ENCODE data around the gene GLG1.

DNA sequence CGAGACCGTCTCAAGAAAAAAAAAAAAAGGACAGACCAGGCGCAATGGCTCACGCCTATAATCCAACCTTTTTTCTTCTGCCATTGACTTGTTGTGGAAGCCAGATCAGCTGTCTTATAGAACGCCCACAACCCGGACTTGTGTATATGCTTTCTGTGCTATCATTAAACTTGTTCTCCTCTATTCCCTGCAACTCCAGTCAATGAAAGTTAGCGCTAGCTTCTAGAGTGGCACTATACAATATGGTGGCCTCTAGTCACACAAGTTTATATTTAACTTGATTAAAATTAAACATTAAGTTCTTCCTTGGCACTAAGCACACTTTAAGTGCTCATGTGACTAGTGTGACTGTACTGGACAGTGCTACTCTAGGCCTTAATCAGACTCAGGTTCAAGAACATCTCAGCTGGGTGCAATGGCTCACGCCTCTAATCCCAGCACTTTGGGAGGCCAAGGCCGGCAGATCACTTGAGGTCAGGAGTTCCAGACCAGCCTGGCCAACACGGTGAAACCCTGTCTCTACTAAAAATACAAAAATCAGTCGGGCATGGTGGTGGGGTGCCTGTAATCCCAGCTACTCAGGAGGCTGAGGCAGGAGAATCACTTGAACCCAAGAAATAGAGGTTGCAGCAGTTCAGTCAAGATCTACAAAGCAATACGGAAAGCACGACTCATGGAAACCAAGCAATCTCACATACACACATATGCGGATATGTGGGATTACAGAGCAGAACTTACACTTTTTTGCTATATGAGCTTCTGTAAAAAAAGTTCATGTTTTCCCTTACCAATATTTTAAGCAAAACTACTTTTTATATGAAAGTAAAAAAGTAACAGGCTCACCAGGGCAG lies 18.8 kb upstream of the GLG1 start:
- TF ChIP-seq, protein P1, sequence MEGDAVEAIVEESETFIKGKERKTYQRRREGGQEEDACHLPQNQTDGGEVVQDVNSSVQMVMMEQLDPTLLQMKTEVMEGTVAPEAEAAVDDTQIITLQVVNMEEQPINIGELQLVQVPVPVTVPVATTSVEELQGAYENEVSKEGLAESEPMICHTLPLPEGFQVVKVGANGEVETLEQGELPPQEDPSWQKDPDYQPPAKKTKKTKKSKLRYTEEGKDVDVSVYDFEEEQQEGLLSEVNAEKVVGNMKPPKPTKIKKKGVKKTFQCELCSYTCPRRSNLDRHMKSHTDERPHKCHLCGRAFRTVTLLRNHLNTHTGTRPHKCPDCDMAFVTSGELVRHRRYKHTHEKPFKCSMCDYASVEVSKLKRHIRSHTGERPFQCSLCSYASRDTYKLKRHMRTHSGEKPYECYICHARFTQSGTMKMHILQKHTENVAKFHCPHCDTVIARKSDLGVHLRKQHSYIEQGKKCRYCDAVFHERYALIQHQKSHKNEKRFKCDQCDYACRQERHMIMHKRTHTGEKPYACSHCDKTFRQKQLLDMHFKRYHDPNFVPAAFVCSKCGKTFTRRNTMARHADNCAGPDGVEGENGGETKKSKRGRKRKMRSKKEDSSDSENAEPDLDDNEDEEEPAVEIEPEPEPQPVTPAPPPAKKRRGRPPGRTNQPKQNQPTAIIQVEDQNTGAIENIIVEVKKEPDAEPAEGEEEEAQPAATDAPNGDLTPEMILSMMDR (IDR thresholded peaks at IDR 0.05), result no peak
- no peak for TF ChIP-seq EP300 (IDR thresholded peaks at IDR 0.05)
